HFFc6 (cell line): ENCODE data around the gene UBLCP1. TPM values are rescaled to one million over a fixed set of nuclear protein-coding genes. Genes with fewer than 3 reads are reported as not detected.

Experiments used
- DNase-seq: peaks from one replicate; pipeline ENCODE4 v3.0.0-alpha.2; 2018
- H3K27ac Mint-ChIP-seq: 2 replicates; pipeline ENCODE4 v1.8.0; 2020; ENCODE audit warnings: mild to moderate bottlenecking, mixed read lengths
- H3K27me3 Mint-ChIP-seq: 2 replicates; pipeline ENCODE4 v1.8.0; 2021; ENCODE audit warnings: mild to moderate bottlenecking, moderate library complexity, mixed read lengths; ENCODE audit not compliant: insufficient read depth
- H3K36me3 Mint-ChIP-seq: 2 replicates; pipeline ENCODE4 v1.8.0; 2021; ENCODE audit warnings: low read depth, mixed read lengths
- H3K4me1 Mint-ChIP-seq: 2 replicates; pipeline ENCODE4 v1.8.0; 2020; ENCODE audit warnings: low read depth, mixed read lengths
- H3K4me3 Mint-ChIP-seq: 2 replicates; pipeline ENCODE4 v1.8.0; 2020; ENCODE audit warnings: mild to moderate bottlenecking, moderate library complexity, mixed read lengths
- H3K9me3 Mint-ChIP-seq: 2 replicates; pipeline ENCODE4 v1.8.0; 2020; ENCODE audit warnings: mild to moderate bottlenecking, mixed read lengths
- CTCF ChIP-seq: fragments of 200-600 bp; sonication (generic); IDR thresholded peaks from 2 replicates; pipeline ENCODE4 v1.5.0; 2021; ENCODE audit warnings: antibody characterized with exemption, mild to moderate bottlenecking
- total RNA-seq, 6 experiments: library from RNA; stranded (reverse); fragmentation: NEBNext Ultra II Directional; extraction: Animal tissue kit (Norgen Biotek cat#: 25700); gene quantifications; 2 replicates in 1 of 6; 3 replicates in 5 of 6; pipeline ENCODE4 v1.2.3, GENCODE V29; 2021

The UBLCP1 gene
- total RNA-seq, 6 experiments from 2014 or later = 30.6 to 37.6 (median 35.0) TPM

- Mint-ChIP-seq H3K27me3 (peaks cover 3% of the 10 kb centered on the region), H3K9me3 (no peaks in the 10 kb centered on the region), H3K4me3 (no peak overlapping the region), H3K4me1 (peaks cover 18% of the 10 kb centered on the region), H3K27ac (no peak overlapping the region; the same call in 1 of the 2 replicates), H3K36me3 (no peaks in the 10 kb centered on the region)
- TF ChIP-seq CTCF = no peak
- DNase-seq = peak; percentile 79
Measured at GRCh38 chr5:159324102-159324755, 61.1 kb downstream of the UBLCP1 start.

GRCh38 chr5:159324986-159325385 lies 61.9 kb downstream of the UBLCP1 start:
- Mint-ChIP-seq H3K9me3 (no peaks in the 10 kb centered on the region), H3K36me3 (no peaks in the 10 kb centered on the region), H3K27me3 (peaks cover 3% of the 10 kb centered on the region; the same call in 1 of the 2 replicates), H3K4me1 (peaks cover 23% of the 10 kb centered on the region), H3K4me3 (no peak overlapping the region), H3K27ac (no peak overlapping the region)
- DNase-seq = no peak
- TF ChIP-seq CTCF = no peak

- Mint-ChIP-seq H3K4me3 (peak within 1 kb of the TSS; percentile 82), H3K27me3 (peaks cover 3% of the 10 kb centered on the region; the same call in 1 of the 2 replicates), H3K4me1 (peaks cover 42% of the 10 kb centered on the region), H3K9me3 (no peaks in the 10 kb centered on the region), H3K36me3 (no peaks in the 10 kb centered on the region), H3K27ac (peak within 1 kb of the TSS; percentile 1; the same call in 1 of the 2 replicates)
- DNase-seq = peak; percentile 19
- no peak for TF ChIP-seq CTCF
Measured at GRCh38 chr5:159330131-159330800, 67.2 kb downstream of the UBLCP1 start, which contains the start of gene IL12B. Gene IL12B (minus strand): TSS chr5:159330487. CDS start chr5:159326782, 3,705 bp downstream.

GRCh38 chr5:159331093-159331973 lies 68.2 kb downstream of the UBLCP1 start:
- H3K27ac Mint-ChIP-seq = peak overlapping the region; percentile 62
- H3K9me3 Mint-ChIP-seq = no peaks in the 10 kb centered on the region
- peak; percentile 91 for TF ChIP-seq CTCF
- H3K36me3 Mint-ChIP-seq = no peaks in the 10 kb centered on the region
- H3K27me3 Mint-ChIP-seq = peaks cover 3% of the 10 kb centered on the region; the same call in 1 of the 2 replicates
- peaks cover 53% of the 10 kb centered on the region for H3K4me1 Mint-ChIP-seq
- DNase-seq = peak; percentile 26
- peak overlapping the region; percentile 82 for H3K4me3 Mint-ChIP-seq

GRCh38 chr5:159332800-159333544 lies 69.9 kb downstream of the UBLCP1 start:
- TF ChIP-seq CTCF = no peak
- Mint-ChIP-seq H3K4me3 (no peak overlapping the region), H3K9me3 (no peaks in the 10 kb centered on the region), H3K27ac (no peak overlapping the region), H3K27me3 (peaks cover 2% of the 10 kb centered on the region; the same call in 1 of the 2 replicates), H3K36me3 (no peaks in the 10 kb centered on the region), H3K4me1 (peaks cover 69% of the 10 kb centered on the region)
- no peak for DNase-seq
